Lung (tissue), 12 donors: ENCODE data around the gene EPHB2. TPM values are rescaled to one million over a fixed set of nuclear protein-coding genes. Genes with fewer than 3 reads are reported as not detected.

ENCODE experiments used
- ATAC-seq: fragments of 200-7000 bp; cut with Tn5 transposase; one replicate; pipeline ENCODE4 v1.9.1; 2020; ENCODE audit warnings: moderate number of reproducible peaks; ENCODE audit not compliant: insufficient read depth, low FRiP score
- DNase-seq, 3 donors: peaks; one replicate each; pipeline ENCODE4 v3.0.0-alpha.2; 2013 to 2017
- H3K27ac ChIP-seq, 2 donors: one replicate each; pipeline ENCODE4 v1.5.1; 2013; ENCODE audit warnings: mild to moderate bottlenecking in 2 of 2, moderate library complexity in 2 of 2, control low read depth in 1 of 2, inconsistent platforms in 1 of 2, low read depth in 1 of 2, low read length in 1 of 2
- H3K27me3 ChIP-seq, 3 donors: one replicate each; pipeline ENCODE4 v1.5.1; 2013; ENCODE audit warnings: low read length in 2 of 3; ENCODE audit not compliant: control insufficient read depth in 3 of 3, insufficient read depth in 3 of 3
- H3K36me3 ChIP-seq, 4 donors: one replicate each; pipeline ENCODE4 v1.5.1; 2013; ENCODE audit warnings: low read length in 4 of 4, mild to moderate bottlenecking in 1 of 4, moderate library complexity in 1 of 4; ENCODE audit not compliant: control insufficient read depth in 4 of 4, insufficient read depth in 4 of 4
- H3K4me1 ChIP-seq, 5 donors: one replicate each; pipeline ENCODE4 v1.5.1; 2013; ENCODE audit warnings: low read length in 5 of 5, mild to moderate bottlenecking in 2 of 5, moderate library complexity in 1 of 5; ENCODE audit not compliant: control insufficient read depth in 5 of 5, insufficient read depth in 5 of 5
- H3K4me3 ChIP-seq: one replicate; pipeline ENCODE4 v1.5.1; 2013; ENCODE audit warnings: mild to moderate bottlenecking, control low read depth, moderate library complexity
- H3K9ac ChIP-seq, 2 donors: one replicate each; pipeline ENCODE4 v1.5.1; 2013; ENCODE audit warnings: low read length in 2 of 2, control low read depth in 1 of 2; ENCODE audit not compliant: insufficient read depth in 1 of 2
- H3K9me3 ChIP-seq, 4 donors: one replicate each; pipeline ENCODE4 v1.5.1; 2013; ENCODE audit warnings: low read length in 3 of 4, mild to moderate bottlenecking in 1 of 4, moderate library complexity in 1 of 4; ENCODE audit not compliant: control insufficient read depth in 4 of 4, insufficient read depth in 3 of 4
- CTCF ChIP-seq: IDR thresholded peaks from 2 replicates; pipeline ENCODE4 v1.5.1; 2012; ENCODE audit warnings: mild to moderate bottlenecking; ENCODE audit errors: control extremely low read depth, extremely low read depth
- WGBS, 2 donors: extraction: QIAGEN DNeasy Blood & Tissue Kit; methylation state at CpG; one replicate each; pipeline ENCODE4 v1.1.7; 2013; 5-methylcytosine and 5-hydroxymethylcytosine counted together
- polyA plus RNA-seq, 2 donors: library from polyadenylated mRNA; stranded (reverse); fragments of 200-250 nt; gene quantifications; one replicate each; pipeline ENCODE4 v1.2.1, GENCODE V29; 2013
- total RNA-seq, 2 donors: library from RNA; depleted of rRNA in 1 of 2; stranded (reverse); fragments of >200 nt in 1 of 2; gene quantifications; one replicate each; pipeline ENCODE4 v1.2.1, GENCODE V29; 2014 to 2021
- donor health status: control.
- donor health status: control.
- donor health status: Bipolar disorder and iron deficiency.
- donor health status: healthy.
- donor health status: DM: yes; HTN: yes; CAD: no.

The EPHB2 gene
- total and polyA plus RNA-seq, 4 donors: 1.2 to 8.5 (median 5.8) TPM

GRCh38 chr1:22808676-22809483 is 98.2 kb downstream of the EPHB2 start:
- TF ChIP-seq CTCF: no peak
- H3K4me3 ChIP-seq: no peak overlapping the region
- H3K4me1 ChIP-seq: peaks cover 0 to 20% (median 12%) of the 10 kb centered on the region in 5 donors
- H3K9me3 ChIP-seq: no peaks in the 10 kb centered on the region
- ATAC-seq: no peak
- H3K36me3 ChIP-seq: no peaks in the 10 kb centered on the region
- H3K27me3 ChIP-seq: no peaks in the 10 kb centered on the region
- no peak overlapping the region for H3K27ac ChIP-seq
- 65 to 73% methylated on average over 15 of the region's 15 CpGs for WGBS, 2 donors
- H3K9ac ChIP-seq: no peak overlapping the region
- peak; percentile 65 to 79 (median 73) for DNase-seq

- Histone ChIP-seq H3K4me3 (no peak overlapping the region), H3K27me3 (no peaks in the 10 kb centered on the region), H3K27ac (no peak overlapping the region), H3K9ac (no peak overlapping the region), H3K36me3 (no peaks in the 10 kb centered on the region), H3K9me3 (no peaks in the 10 kb centered on the region), H3K4me1 (peaks cover 0 to 26% (median 15%) of the 10 kb centered on the region in 5 donors)
- ATAC-seq: no peak
- TF ChIP-seq CTCF: no peak
- WGBS, 2 donors: 97 to 98% methylated on average over 4 of the region's 4 CpGs
- DNase-seq: no peak
Measured at GRCh38 chr1:22809783-22810182, 99.1 kb downstream of the EPHB2 start.

- Histone ChIP-seq H3K36me3 (no peaks in the 10 kb centered on the region), H3K4me3 (no peak overlapping the region), H3K4me1 (peaks cover 0 to 32% (median 15%) of the 10 kb centered on the region in 5 donors), H3K27ac (no peak overlapping the region), H3K9ac (no peak overlapping the region), H3K9me3 (no peaks in the 10 kb centered on the region), H3K27me3 (no peaks in the 10 kb centered on the region)
- WGBS, 2 donors: 65 to 68% methylated on average over 2 of the region's 2 CpGs
- no peak for ATAC-seq
- DNase-seq: no peak
- no peak for TF ChIP-seq CTCF
Measured at GRCh38 chr1:22810378-22810777, 99.7 kb downstream of the EPHB2 start.
